Epithelial cell of prostate (primary cell): ENCODE measurements around the gene IL16.

ENCODE experiments used
- DNase-seq: peaks from one replicate; pipeline ENCODE4 v3.0.0-alpha.2; 2011; ENCODE audit warnings: low read depth, low spot score
- H3K27ac ChIP-seq: fragments of 450-650 bp; 2 replicates; pipeline ENCODE4 v1.5.1; 2017; ENCODE audit warnings: mild to moderate bottlenecking

IL16 gene

GRCh38 chr15:81286621-81287121, 90.0 kb downstream of the IL16 start:
- no peak for DNase-seq
- no peak overlapping the region for H3K27ac ChIP-seq

GRCh38 chr15:81288040-81288439, 91.4 kb downstream of the IL16 start:
- no peak for DNase-seq
- H3K27ac ChIP-seq, result no peak overlapping the region

- no peak for DNase-seq
- H3K27ac ChIP-seq, result no peak overlapping the region
These were observed 91.9 kb downstream of the IL16 start for GRCh38 chr15:81288616-81289015.

- no peak overlapping the region for H3K27ac ChIP-seq
- no peak for DNase-seq
These were observed 93.2 kb downstream of the IL16 start for GRCh38 chr15:81289910-81290309.

GRCh38 chr15:81291916-81292522, 95.3 kb downstream of the IL16 start:
- no peak for DNase-seq
- no peak overlapping the region for H3K27ac ChIP-seq

GRCh38 chr15:81292523-81293001, 95.9 kb downstream of the IL16 start:
- H3K27ac ChIP-seq, result no peak overlapping the region
- no peak for DNase-seq

- H3K27ac ChIP-seq, result no peak overlapping the region
- DNase-seq, result no peak
These were observed 97.2 kb downstream of the IL16 start for GRCh38 chr15:81293728-81294515.

GRCh38 chr15:81294516-81294880, 97.8 kb downstream of the IL16 start:
- DNase-seq, result no peak
- H3K27ac ChIP-seq, result no peak overlapping the region

GRCh38 chr15:81295486-81296121, 98.9 kb downstream of the IL16 start:
- H3K27ac ChIP-seq, result no peak overlapping the region
- DNase-seq, result no peak

GRCh38 chr15:81296186-81296585, 99.5 kb downstream of the IL16 start:
- no peak overlapping the region for H3K27ac ChIP-seq
- DNase-seq, result no peak

GRCh38 chr15:81296673-81297072, 100.0 kb downstream of the IL16 start:
- H3K27ac ChIP-seq, result no peak overlapping the region
- DNase-seq, result no peak

- DNase-seq, result peak; percentile 87
- H3K27ac ChIP-seq, result peak overlapping the region; percentile 71
These were observed 100.5 kb downstream of the IL16 start for GRCh38 chr15:81297147-81297572.

- DNase-seq, result no peak
- peak overlapping the region; percentile 71 for H3K27ac ChIP-seq
These were observed 101.2 kb downstream of the IL16 start for GRCh38 chr15:81297603-81298575.

- no peak for DNase-seq
- no peak overlapping the region for H3K27ac ChIP-seq
These were observed 101.9 kb downstream of the IL16 start for GRCh38 chr15:81298611-81299010.

GRCh38 chr15:81299156-81299555, 102.5 kb downstream of the IL16 start:
- DNase-seq, result no peak
- no peak overlapping the region for H3K27ac ChIP-seq

- no peak overlapping the region for H3K27ac ChIP-seq
- DNase-seq, result no peak
These were observed 103.1 kb downstream of the IL16 start for GRCh38 chr15:81299630-81300273.

GRCh38 chr15:81301385-81301784, 104.7 kb downstream of the IL16 start:
- no peak overlapping the region for H3K27ac ChIP-seq
- DNase-seq, result no peak

- DNase-seq, result no peak
- H3K27ac ChIP-seq, result no peak overlapping the region
These were observed 105.2 kb downstream of the IL16 start for GRCh38 chr15:81301815-81302399.

GRCh38 chr15:81302701-81303109, 106.0 kb downstream of the IL16 start:
- no peak for DNase-seq
- H3K27ac ChIP-seq, result no peak overlapping the region
